HCT116 (cell line): ENCODE data around the gene MOB3B.

Source experiments
- JUND ChIP-seq: IDR thresholded peaks from 2 replicates; pipeline ENCODE4 v1.6.1; 2012
- ZNF274 ChIP-seq: fragments of 200-500 bp; sonication (Bioruptor generic); IDR thresholded peaks from 2 replicates; pipeline ENCODE4 v1.6.1; 2014; ENCODE audit warnings: mild to moderate bottlenecking, low read depth, low read length, inconsistent platforms
- TF ChIP-seq, protein P1 (sequence below), 3 experiments: fragments of 200-600 bp in 1 of 3; sonication (generic) in 1 of 3; IDR thresholded peaks in 2 of 3; conservative IDR thresholded peaks in 1 of 3; 2 replicates each; pipeline ENCODE4 v1.5.1; 2012 to 2017; ENCODE audit warnings: low read depth in 2 of 3, low read length in 2 of 3, antibody characterized with exemption in 1 of 3, borderline replicate concordance in 1 of 3, control low read depth in 1 of 3, mild to moderate bottlenecking in 1 of 3, mixed read lengths in 1 of 3, mixed run types in 1 of 3, moderate library complexity in 1 of 3; ENCODE audit not compliant: insufficient read depth in 1 of 3
- TF ChIP-seq, protein P2 (sequence below): IDR thresholded peaks from 2 replicates; pipeline ENCODE4 v1.6.1; 2012

DNA sequence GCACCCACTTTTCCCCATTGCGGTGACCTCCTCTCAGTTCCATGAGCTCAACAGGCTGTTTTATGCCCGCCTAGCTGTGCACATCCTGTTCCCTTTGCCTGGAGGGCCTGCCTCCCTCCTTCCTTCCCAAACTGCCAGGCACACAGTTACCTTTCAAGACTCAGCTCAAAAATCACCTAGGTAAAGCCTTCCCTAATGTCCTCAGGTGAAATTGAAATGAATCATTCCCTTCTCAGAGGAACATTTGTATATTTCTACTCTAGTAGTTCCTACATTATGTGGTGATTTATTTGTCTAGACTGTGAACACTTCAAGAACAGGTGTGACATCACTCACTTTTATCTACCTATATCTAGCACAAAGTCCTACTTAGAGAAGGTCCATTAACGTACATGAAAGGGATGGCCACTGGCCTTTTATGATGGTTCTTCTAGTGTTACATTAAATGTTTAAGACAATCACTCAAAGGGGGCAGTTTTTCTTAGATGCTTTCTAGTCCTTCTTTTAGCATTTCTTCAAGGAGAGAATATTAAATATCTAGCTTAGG lies 129.2 kb downstream of the MOB3B start:
- no peak for TF ChIP-seq JUND
- TF ChIP-seq, protein P1, sequence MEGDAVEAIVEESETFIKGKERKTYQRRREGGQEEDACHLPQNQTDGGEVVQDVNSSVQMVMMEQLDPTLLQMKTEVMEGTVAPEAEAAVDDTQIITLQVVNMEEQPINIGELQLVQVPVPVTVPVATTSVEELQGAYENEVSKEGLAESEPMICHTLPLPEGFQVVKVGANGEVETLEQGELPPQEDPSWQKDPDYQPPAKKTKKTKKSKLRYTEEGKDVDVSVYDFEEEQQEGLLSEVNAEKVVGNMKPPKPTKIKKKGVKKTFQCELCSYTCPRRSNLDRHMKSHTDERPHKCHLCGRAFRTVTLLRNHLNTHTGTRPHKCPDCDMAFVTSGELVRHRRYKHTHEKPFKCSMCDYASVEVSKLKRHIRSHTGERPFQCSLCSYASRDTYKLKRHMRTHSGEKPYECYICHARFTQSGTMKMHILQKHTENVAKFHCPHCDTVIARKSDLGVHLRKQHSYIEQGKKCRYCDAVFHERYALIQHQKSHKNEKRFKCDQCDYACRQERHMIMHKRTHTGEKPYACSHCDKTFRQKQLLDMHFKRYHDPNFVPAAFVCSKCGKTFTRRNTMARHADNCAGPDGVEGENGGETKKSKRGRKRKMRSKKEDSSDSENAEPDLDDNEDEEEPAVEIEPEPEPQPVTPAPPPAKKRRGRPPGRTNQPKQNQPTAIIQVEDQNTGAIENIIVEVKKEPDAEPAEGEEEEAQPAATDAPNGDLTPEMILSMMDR (IDR thresholded peaks at IDR 0.05 in 2 of 3, conservative IDR thresholded peaks at IDR 0.05 in 1 of 3; ENCODE audit: borderline replicate concordance in 1 of 3, insufficient read depth in 1 of 3, low read depth in 2 of 3, low read length in 2 of 3), result no peak
- TF ChIP-seq, protein P2, sequence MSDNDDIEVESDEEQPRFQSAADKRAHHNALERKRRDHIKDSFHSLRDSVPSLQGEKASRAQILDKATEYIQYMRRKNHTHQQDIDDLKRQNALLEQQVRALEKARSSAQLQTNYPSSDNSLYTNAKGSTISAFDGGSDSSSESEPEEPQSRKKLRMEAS, result no peak
- TF ChIP-seq ZNF274, result no peak
